Endothelial cell (in vitro differentiated cells): Measurements from ENCODE around the gene GIT1. TPM values are rescaled to one million over a fixed set of nuclear protein-coding genes. Genes with fewer than 3 reads are reported as not detected.

Experiments used
- DNase-seq: peaks from one replicate; pipeline ENCODE4 v3.0.0; 2021; ENCODE audit warnings: low spot score
- H3K27ac Mint-ChIP-seq: one replicate; pipeline ENCODE4 v1.8.0; 2021; ENCODE audit warnings: mixed read lengths, inconsistent platforms; ENCODE audit not compliant: unreplicated experiment
- H3K27me3 Mint-ChIP-seq: one replicate; pipeline ENCODE4 v1.8.0; 2021; ENCODE audit warnings: mild to moderate bottlenecking, moderate library complexity, mixed read lengths, inconsistent platforms; ENCODE audit not compliant: unreplicated experiment
- H3K36me3 Mint-ChIP-seq: one replicate; pipeline ENCODE4 v1.8.0; 2021; ENCODE audit warnings: mild to moderate bottlenecking, low read depth, mixed read lengths, inconsistent platforms; ENCODE audit not compliant: unreplicated experiment
- H3K4me1 Mint-ChIP-seq: one replicate; pipeline ENCODE4 v1.8.0; 2021; ENCODE audit warnings: mild to moderate bottlenecking, mixed read lengths, inconsistent platforms; ENCODE audit not compliant: unreplicated experiment
- H3K4me3 Mint-ChIP-seq: one replicate; pipeline ENCODE4 v1.8.0; 2021; ENCODE audit warnings: mild to moderate bottlenecking, mixed read lengths, inconsistent platforms; ENCODE audit not compliant: unreplicated experiment
- H3K9me3 Mint-ChIP-seq: one replicate; pipeline ENCODE4 v1.8.0; 2021; ENCODE audit warnings: mixed read lengths, inconsistent platforms; ENCODE audit not compliant: unreplicated experiment
- CTCF ChIP-seq: fragments of 200-600 bp; sonication (generic); IDR thresholded peaks from one replicate; pipeline ENCODE4 v1.5.0; 2021; ENCODE audit warnings: antibody characterized with exemption; ENCODE audit not compliant: unreplicated experiment
- total RNA-seq: library from RNA; stranded (reverse); fragmentation: NEBNext Ultra II Directional; extraction: Animal tissue kit (Norgen Biotek cat#: 25700); gene quantifications from one replicate; pipeline ENCODE4 v1.2.1, GENCODE V29; 2021; ENCODE audit not compliant: unreplicated experiment

Gene GIT1
- total RNA-seq, 1 donor from 2014 or later = 116 TPM

GRCh38 chr17:29612404-29613280 lies 23.2 kb upstream of the GIT1 start:
- no peak overlapping the region for H3K4me3 Mint-ChIP-seq
- no peak for DNase-seq
- H3K36me3 Mint-ChIP-seq = peaks cover 6% of the 10 kb centered on the region
- no peaks in the 10 kb centered on the region for H3K9me3 Mint-ChIP-seq
- peaks cover 15% of the 10 kb centered on the region for H3K4me1 Mint-ChIP-seq
- no peak for TF ChIP-seq CTCF
- no peak overlapping the region for H3K27ac Mint-ChIP-seq
- H3K27me3 Mint-ChIP-seq = peaks cover 21% of the 10 kb centered on the region

- Mint-ChIP-seq H3K4me1 (peaks cover 14% of the 10 kb centered on the region), H3K9me3 (no peaks in the 10 kb centered on the region), H3K4me3 (no peak overlapping the region), H3K36me3 (peaks cover 6% of the 10 kb centered on the region), H3K27me3 (peaks cover 23% of the 10 kb centered on the region), H3K27ac (no peak overlapping the region)
- TF ChIP-seq CTCF = no peak
- no peak for DNase-seq
These were observed 22.6 kb upstream of the GIT1 start for GRCh38 chr17:29612094-29612403.

- no peaks in the 10 kb centered on the region for H3K9me3 Mint-ChIP-seq
- peaks cover 19% of the 10 kb centered on the region for H3K27me3 Mint-ChIP-seq
- DNase-seq = no peak
- peaks cover 6% of the 10 kb centered on the region for H3K36me3 Mint-ChIP-seq
- TF ChIP-seq CTCF = no peak
- H3K4me1 Mint-ChIP-seq = peaks cover 9% of the 10 kb centered on the region
- no peak overlapping the region for H3K27ac Mint-ChIP-seq
- H3K4me3 Mint-ChIP-seq = no peak overlapping the region
These were observed 22.1 kb upstream of the GIT1 start for GRCh38 chr17:29611351-29612093.

GRCh38 chr17:29610395-29610794 lies 20.9 kb upstream of the GIT1 start:
- Mint-ChIP-seq H3K27me3 (peaks cover 13% of the 10 kb centered on the region), H3K27ac (no peak overlapping the region), H3K36me3 (peaks cover 6% of the 10 kb centered on the region), H3K4me1 (peaks cover 6% of the 10 kb centered on the region), H3K4me3 (no peak overlapping the region), H3K9me3 (no peaks in the 10 kb centered on the region)
- TF ChIP-seq CTCF = no peak
- DNase-seq = no peak

GRCh38 chr17:29608986-29609385 lies 19.5 kb upstream of the GIT1 start:
- H3K4me1 Mint-ChIP-seq = peaks cover 3% of the 10 kb centered on the region
- peaks cover 6% of the 10 kb centered on the region for H3K36me3 Mint-ChIP-seq
- TF ChIP-seq CTCF = no peak
- DNase-seq = no peak
- peaks cover 12% of the 10 kb centered on the region for H3K27me3 Mint-ChIP-seq
- H3K27ac Mint-ChIP-seq = no peak overlapping the region
- no peaks in the 10 kb centered on the region for H3K9me3 Mint-ChIP-seq
- H3K4me3 Mint-ChIP-seq = no peak overlapping the region
